Sigmoid colon (tissue), 7 donors: ENCODE data around the gene IFT74. TPM values are rescaled to one million over a fixed set of nuclear protein-coding genes. Genes with fewer than 3 reads are reported as not detected.

Experiments used
- DNase-seq: peaks from one replicate; pipeline ENCODE4 v3.0.0-alpha.2; 2019
- H3K27ac ChIP-seq, 4 donors: fragments of 200-600 bp; sonication (generic); one replicate each; pipeline ENCODE4 v1.5.1; 2016 to 2019; ENCODE audit warnings: mild to moderate bottlenecking in 1 of 4
- H3K27me3 ChIP-seq, 3 donors: fragments of 200-600 bp; sonication (generic); one replicate each; pipeline ENCODE4 v1.5.1; 2019; ENCODE audit warnings: mild to moderate bottlenecking in 1 of 3
- H3K36me3 ChIP-seq, 4 donors: fragments of 200-600 bp; sonication (generic); one replicate each; pipeline ENCODE4 v1.5.1; 2016 to 2019
- H3K4me1 ChIP-seq, 4 donors: fragments of 200-600 bp; sonication (generic); one replicate each; pipeline ENCODE4 v1.5.1; 2017 to 2019
- H3K4me3 ChIP-seq, 4 donors: fragments of 200-600 bp; sonication (generic); one replicate each; pipeline ENCODE4 v1.5.1; 2017 to 2019; ENCODE audit warnings: mild to moderate bottlenecking in 2 of 4, moderate library complexity in 1 of 4
- H3K9me3 ChIP-seq, 4 donors: fragments of 200-600 bp in 3 of 4; sonication (generic) in 3 of 4; one replicate each; pipeline versions ENCODE4 v1.5.1 to v1.6.1; 2013 to 2019
- EP300 ChIP-seq, 4 donors: sonication (generic); formaldehyde crosslinking; IDR thresholded peaks; one replicate each; pipeline ENCODE4 v1.6.1; 2017; ENCODE audit warnings: antibody characterized with exemption in 4 of 4
- POLR2A ChIP-seq, 2 donors: fragments of 450-650 bp; IDR thresholded peaks; one replicate each; pipeline ENCODE4 v1.6.1; 2016; ENCODE audit warnings: antibody characterized with exemption in 2 of 2, mild to moderate bottlenecking in 2 of 2, moderate library complexity in 2 of 2
- POLR2AphosphoS5 ChIP-seq, 4 donors: sonication (generic); formaldehyde crosslinking; IDR thresholded peaks; one replicate each; pipeline ENCODE4 v1.6.1; 2017; ENCODE audit warnings: antibody characterized with exemption in 4 of 4
- WGBS, 2 donors: extraction: QIAGEN DNeasy Blood & Tissue Kit; methylation state at CpG; one replicate each; pipeline ENCODE4 v1.1.7; 2013; 5-methylcytosine and 5-hydroxymethylcytosine counted together
- intact Hi-C: fragments of 100-400 bp; cut with DNase I; formaldehyde crosslinking; loops from one replicate; pipeline ENCODE4 v1.15.1; 2023
- polyA plus RNA-seq, 3 donors: library from polyadenylated mRNA; stranded (reverse); fragments of 200-250 nt; gene quantifications; one replicate each; pipeline ENCODE4 v1.2.3, GENCODE V29; 2013
- total RNA-seq, 4 donors: library from RNA; depleted of rRNA; stranded (reverse); fragments of >200 nt; gene quantifications; one replicate each; pipeline ENCODE4 v1.1.0, GENCODE V29; 2016
- TF ChIP-seq, protein P1 (sequence below), 4 experiments: fragments of 450-650 bp in 3 of 4; fragments of 200-600 bp in 1 of 4; IDR thresholded peaks; one replicate each; pipeline ENCODE4 v1.5.1; 2016 to 2019; ENCODE audit warnings: antibody characterized with exemption in 4 of 4, mild to moderate bottlenecking in 3 of 4, moderate library complexity in 2 of 4
- donor health status: healthy with polysubstance abuse.
- donor health status: Bipolar disorder and iron deficiency.
- donor health status: healthy.

IFT74 gene
- total and polyA plus RNA-seq, 7 donors, result 9.6 to 22.5 (median 14.5) TPM

DNA sequence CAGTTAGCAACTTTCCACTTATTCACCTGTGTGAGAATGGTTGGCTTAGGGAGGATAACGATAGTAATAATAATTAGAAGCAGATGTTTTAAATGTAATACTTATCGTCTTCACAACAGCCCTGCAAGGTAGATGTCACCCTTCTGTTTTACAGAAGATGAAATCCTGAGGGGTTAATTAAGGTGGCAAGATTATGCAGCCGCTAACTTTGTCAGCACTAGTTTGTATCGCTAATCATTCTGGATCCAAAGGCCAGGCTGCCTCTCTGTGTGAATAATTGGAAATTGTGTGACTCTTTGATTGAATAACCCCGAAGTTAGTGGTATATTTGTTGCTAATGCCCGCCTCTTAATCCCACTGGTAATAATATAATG is 635 bp downstream of the IFT74 start:
- intact Hi-C loops, result loop anchor here (1.0 to 10.0 kb wide), 3 partner anchors 10 to 618 kb away; partner anchors contain the start of genes C9orf72 and PLAA

DNA sequence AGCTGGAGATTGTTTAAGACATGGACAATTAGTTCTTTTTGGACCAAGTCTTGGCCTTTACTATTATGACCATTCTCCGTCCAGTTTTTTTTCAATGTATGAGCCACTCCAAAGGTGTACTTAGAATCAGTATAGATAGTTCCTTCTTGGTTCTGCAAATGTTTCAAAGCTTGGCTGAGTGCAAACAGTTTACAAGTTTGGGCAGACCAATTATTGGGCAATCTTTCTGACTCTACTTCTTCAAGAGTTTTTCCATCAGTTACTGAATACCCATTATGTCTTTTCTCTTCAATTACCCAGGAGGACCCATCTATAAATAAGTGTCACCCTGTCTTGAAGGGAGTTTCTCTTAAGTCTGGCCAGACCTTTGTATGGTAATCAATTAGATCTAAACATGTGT is 15.5 kb downstream of the IFT74 start:
- Histone ChIP-seq H3K4me1 (peaks cover 0 to 7% (median 5%) of the 10 kb centered on the region in 4 donors), H3K27ac (no peak overlapping the region), H3K36me3 (no peaks in the 10 kb centered on the region), H3K9me3 (no peaks in the 10 kb centered on the region), H3K4me3 (no peak overlapping the region), H3K27me3 (no peaks in the 10 kb centered on the region)
- TF ChIP-seq EP300 (IDR thresholded peaks at IDR 0.05) (no peak), POLR2AphosphoS5 (IDR thresholded peaks at IDR 0.05) (no peak), POLR2A (IDR thresholded peaks at IDR 0.05) (no peak)
- TF ChIP-seq, protein P1, sequence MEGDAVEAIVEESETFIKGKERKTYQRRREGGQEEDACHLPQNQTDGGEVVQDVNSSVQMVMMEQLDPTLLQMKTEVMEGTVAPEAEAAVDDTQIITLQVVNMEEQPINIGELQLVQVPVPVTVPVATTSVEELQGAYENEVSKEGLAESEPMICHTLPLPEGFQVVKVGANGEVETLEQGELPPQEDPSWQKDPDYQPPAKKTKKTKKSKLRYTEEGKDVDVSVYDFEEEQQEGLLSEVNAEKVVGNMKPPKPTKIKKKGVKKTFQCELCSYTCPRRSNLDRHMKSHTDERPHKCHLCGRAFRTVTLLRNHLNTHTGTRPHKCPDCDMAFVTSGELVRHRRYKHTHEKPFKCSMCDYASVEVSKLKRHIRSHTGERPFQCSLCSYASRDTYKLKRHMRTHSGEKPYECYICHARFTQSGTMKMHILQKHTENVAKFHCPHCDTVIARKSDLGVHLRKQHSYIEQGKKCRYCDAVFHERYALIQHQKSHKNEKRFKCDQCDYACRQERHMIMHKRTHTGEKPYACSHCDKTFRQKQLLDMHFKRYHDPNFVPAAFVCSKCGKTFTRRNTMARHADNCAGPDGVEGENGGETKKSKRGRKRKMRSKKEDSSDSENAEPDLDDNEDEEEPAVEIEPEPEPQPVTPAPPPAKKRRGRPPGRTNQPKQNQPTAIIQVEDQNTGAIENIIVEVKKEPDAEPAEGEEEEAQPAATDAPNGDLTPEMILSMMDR (IDR thresholded peaks at IDR 0.05), result no peak
- DNase-seq, result no peak
- WGBS, 2 donors, result 94 to 97% methylated on average over 1 of the region's 1 CpG
- intact Hi-C loops, result no loop called here

More for the DNA sequence above, 635 bp downstream of the IFT74 start:
- H3K27ac ChIP-seq, result peak overlapping the region; percentile 83 to 90 (median 88)
- no peak for DNase-seq
- peak overlapping the region; percentile 56 to 61 (median 59) for H3K4me3 ChIP-seq
- H3K27me3 ChIP-seq, result no peaks in the 10 kb centered on the region
- TF ChIP-seq, protein P1 (IDR thresholded peaks at IDR 0.05), result no peak
- TF ChIP-seq POLR2AphosphoS5 (IDR thresholded peaks at IDR 0.05) (no peak), POLR2A (IDR thresholded peaks at IDR 0.05) (no peak), EP300 (IDR thresholded peaks at IDR 0.05) (no peak)
- 22 to 43% methylated on average over 6 of the region's 6 CpGs for WGBS, 2 donors
- H3K9me3 ChIP-seq, result no peaks in the 10 kb centered on the region
- H3K36me3 ChIP-seq, result peaks cover 0 to 2% (median 0%) of the 10 kb centered on the region in 4 donors
- H3K4me1 ChIP-seq, result peaks cover 0 to 14% (median 9%) of the 10 kb centered on the region in 4 donors

DNA sequence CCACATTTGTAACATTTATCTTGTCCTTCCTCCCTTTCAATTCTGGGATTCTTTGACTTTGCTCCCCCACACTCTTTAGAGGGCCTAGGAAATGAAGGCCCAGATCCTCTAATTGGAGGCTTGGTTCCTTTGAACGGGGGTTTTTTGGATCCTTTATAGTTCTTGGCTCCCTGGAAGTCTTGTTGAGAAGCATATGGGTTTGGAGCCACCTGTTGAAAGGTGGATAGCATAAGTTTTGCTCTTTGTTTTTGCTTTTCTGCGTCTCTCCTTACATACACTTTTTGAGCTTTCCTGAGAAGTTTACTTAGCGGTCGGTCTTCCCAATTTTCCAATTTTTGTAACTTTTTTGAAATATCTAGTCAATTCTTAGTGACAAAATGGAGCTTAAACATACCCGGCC is 17.8 kb downstream of the IFT74 start:
- Histone ChIP-seq H3K4me1 (peaks cover 0 to 7% (median 5%) of the 10 kb centered on the region in 4 donors), H3K36me3 (peaks cover 0 to 7% (median 0%) of the 10 kb centered on the region in 4 donors), H3K4me3 (no peak overlapping the region), H3K27me3 (no peaks in the 10 kb centered on the region), H3K27ac (no peak overlapping the region), H3K9me3 (no peaks in the 10 kb centered on the region)
- 80 to 94% methylated on average over 5 of the region's 5 CpGs for WGBS, 2 donors
- no peak for TF ChIP-seq POLR2A (IDR thresholded peaks at IDR 0.05)
- TF ChIP-seq, protein P1 (IDR thresholded peaks at IDR 0.05), result no peak
- TF ChIP-seq POLR2AphosphoS5 (IDR thresholded peaks at IDR 0.05), result no peak
- TF ChIP-seq EP300 (IDR thresholded peaks at IDR 0.05), result no peak
- no peak for DNase-seq
- intact Hi-C loops, result loop anchor here (2.0 kb wide), 1 partner anchor 229 kb away; no protein-coding TSS in a partner anchor

DNA sequence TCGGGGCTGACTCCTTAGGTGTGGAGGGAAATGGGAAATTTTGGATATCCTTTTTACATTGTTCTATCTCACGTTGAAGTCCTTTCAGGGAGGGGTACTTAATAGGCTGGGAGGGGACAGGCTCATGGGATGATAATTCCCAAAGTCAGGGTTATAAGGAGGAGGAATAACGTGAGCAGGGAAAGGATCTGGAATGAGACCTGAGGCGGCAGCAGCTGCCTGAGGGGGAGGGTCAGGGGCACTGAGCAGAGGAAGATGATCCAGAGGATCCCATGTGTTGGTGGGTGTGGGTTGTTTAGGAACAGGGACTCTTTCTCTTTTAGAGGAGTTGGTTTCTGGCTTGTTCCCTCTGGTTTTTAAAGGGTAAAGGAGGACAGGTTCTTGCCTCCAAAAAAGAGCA is 18.7 kb downstream of the IFT74 start:
- no peak overlapping the region for H3K27ac ChIP-seq
- WGBS, 2 donors, result 88 to 92% methylated on average over 4 of the region's 4 CpGs
- DNase-seq, result no peak
- no peak overlapping the region for H3K4me3 ChIP-seq
- H3K9me3 ChIP-seq, result no peaks in the 10 kb centered on the region
- no peaks in the 10 kb centered on the region for H3K27me3 ChIP-seq
- intact Hi-C loops, result loop anchor here (2.0 to 5.0 kb wide), 2 partner anchors 83 to 230 kb away; partner anchors contain the start of gene CAAP1
- H3K36me3 ChIP-seq, result peaks cover 0 to 9% (median 0%) of the 10 kb centered on the region in 4 donors
- no peak for TF ChIP-seq POLR2A (IDR thresholded peaks at IDR 0.05)
- TF ChIP-seq POLR2AphosphoS5 (IDR thresholded peaks at IDR 0.05), result no peak
- no peak for TF ChIP-seq EP300 (IDR thresholded peaks at IDR 0.05)
- TF ChIP-seq, protein P1 (IDR thresholded peaks at IDR 0.05), result no peak
- peaks cover 0 to 7% (median 5%) of the 10 kb centered on the region in 4 donors for H3K4me1 ChIP-seq
